GM23338 (cell line): ENCODE measurements around the gene PTK6. TPM values are rescaled to one million over a fixed set of nuclear protein-coding genes. Genes with fewer than 3 reads are reported as not detected.
A peak's percentile ranks its signal among the peaks of the same experiment; 100 is the strongest.

Experiments
- ATAC-seq: fragments of 200-7000 bp; cut with Tn5 transposase; 3 replicates; pipeline ENCODE4 v1.9.1; 2020
- DNase-seq: peaks from one replicate; pipeline ENCODE4 v3.0.0-alpha.2; 2015; ENCODE audit warnings: low spot score
- H2AFZ ChIP-seq: fragments of 200-600 bp; sonication (generic); 2 replicates; pipeline ENCODE4 v1.8.0; 2016; ENCODE audit warnings: antibody characterized with exemption, mild to moderate bottlenecking, moderate library complexity
- H3F3A ChIP-seq: fragments of 200-600 bp; sonication (generic); replicated peaks from 2 replicates; pipeline ENCODE4 v1.8.0; 2017; ENCODE audit warnings: antibody characterized with exemption, mixed run types, low read depth
- H3K27ac ChIP-seq: fragments of 200-600 bp; sonication (generic); 2 replicates; pipeline ENCODE4 v1.6.1; 2016; ENCODE audit warnings: low read depth
- H3K27me3 ChIP-seq: fragments of 200-600 bp; sonication (generic); 2 replicates; pipeline ENCODE4 v1.8.0; 2016; ENCODE audit warnings: mild to moderate bottlenecking, mixed run types, moderate library complexity; ENCODE audit not compliant: insufficient read depth
- H3K36me3 ChIP-seq: fragments of 200-600 bp; sonication (generic); 2 replicates; pipeline ENCODE4 v1.8.0; 2016; ENCODE audit warnings: mild to moderate bottlenecking; ENCODE audit not compliant: insufficient read depth
- H3K4me1 ChIP-seq: fragments of 200-600 bp; sonication (generic); 2 replicates; pipeline ENCODE4 v1.8.0; 2016; ENCODE audit warnings: mild to moderate bottlenecking, moderate library complexity; ENCODE audit not compliant: insufficient read depth
- H3K4me2 ChIP-seq: fragments of 200-600 bp; sonication (generic); 2 replicates; pipeline ENCODE4 v1.7.1; 2017; ENCODE audit warnings: mixed run types
- H3K4me3 ChIP-seq: fragments of 200-600 bp; sonication (generic); 2 replicates; pipeline ENCODE4 v1.6.1; 2016; ENCODE audit warnings: mixed run types
- H3K79me2 ChIP-seq: fragments of 200-600 bp; sonication (generic); replicated peaks from 2 replicates; pipeline ENCODE4 v1.8.0; 2017; ENCODE audit warnings: mild to moderate bottlenecking; ENCODE audit not compliant: insufficient read depth
- H3K9me2 ChIP-seq: fragments of 200-600 bp; sonication (generic); 2 replicates; pipeline ENCODE4 v1.8.0; 2017; ENCODE audit not compliant: insufficient read depth
- H4K20me1 ChIP-seq: fragments of 200-600 bp; sonication (generic); replicated peaks from 2 replicates; pipeline ENCODE4 v1.8.0; 2017; ENCODE audit warnings: mild to moderate bottlenecking; ENCODE audit not compliant: insufficient read depth
- H3K27ac Mint-ChIP-seq: 2 replicates; pipeline ENCODE4 v1.8.0; 2020; ENCODE audit warnings: inconsistent platforms, mild to moderate bottlenecking, moderate library complexity, mixed read lengths
- H3K27me3 Mint-ChIP-seq: 3 replicates; pipeline ENCODE4 v1.8.0; 2022; ENCODE audit warnings: low read depth, mild to moderate bottlenecking, moderate library complexity, mixed read lengths, inconsistent platforms; ENCODE audit not compliant: insufficient read depth, poor library complexity
- H3K36me3 Mint-ChIP-seq: 3 replicates; pipeline ENCODE4 v1.8.0; 2021; ENCODE audit warnings: low read depth, mild to moderate bottlenecking, inconsistent platforms, moderate library complexity, mixed read lengths
- H3K4me1 Mint-ChIP-seq: 3 replicates; pipeline ENCODE4 v1.8.0; 2020; ENCODE audit warnings: mild to moderate bottlenecking, inconsistent platforms, mixed read lengths
- H3K4me3 Mint-ChIP-seq: 3 replicates; pipeline ENCODE4 v1.8.0; 2021; ENCODE audit warnings: moderate library complexity, mild to moderate bottlenecking, inconsistent platforms, mixed read lengths
- H3K9me3 Mint-ChIP-seq: 3 replicates; pipeline ENCODE4 v1.8.0; 2020; ENCODE audit warnings: moderate library complexity, mild to moderate bottlenecking, inconsistent platforms, mixed read lengths
- CREB1 ChIP-seq: fragments of 250-450 bp; sonication (Bioruptor Pico); IDR thresholded peaks from 2 replicates; pipeline ENCODE4 v1.5.0; 2020; ENCODE audit warnings: low read depth, mild to moderate bottlenecking, moderate library complexity
- POLR2AphosphoS5 ChIP-seq: IDR thresholded peaks from 2 replicates; pipeline ENCODE4 v1.6.1; 2016; ENCODE audit warnings: antibody characterized with exemption, low read depth
- STAT1 ChIP-seq: IDR thresholded peaks from one replicate; pipeline ENCODE4 v1.6.1; 2016; ENCODE audit warnings: antibody characterized with exemption; ENCODE audit not compliant: unreplicated experiment
- polyA plus RNA-seq: library from polyadenylated mRNA; unstranded; fragments of >200 nt; fragmentation: Nextera tagmentation; extraction: Ambion mirVana; gene quantifications from 2 replicates; pipeline ENCODE4 v1.2.1, GENCODE V29; 2016
- total RNA-seq: library from RNA; depleted of rRNA; stranded (reverse); fragments of >200 nt; shearing (Covaris generic); gene quantifications from 2 replicates; pipeline ENCODE4 v1.2.3, GENCODE V29; 2014
- TF ChIP-seq, protein P1 (sequence below): IDR thresholded peaks from 2 replicates; pipeline ENCODE4 v1.6.1; 2016; ENCODE audit warnings: antibody characterized with exemption
- TF ChIP-seq, protein P2 (sequence below): fragments of 250-450 bp; sonication (Bioruptor Pico); IDR thresholded peaks from 2 replicates; pipeline ENCODE4 v1.5.0; 2020; ENCODE audit warnings: mild to moderate bottlenecking, moderate library complexity
- TF ChIP-seq, protein P3 (sequence below), 2 experiments: fragments of 200-600 bp in 1 of 2; sonication (generic) in 1 of 2; conservative IDR thresholded peaks; 2 replicates each; pipeline versions ENCODE4 v1.5.1 to v1.6.1; 2016 to 2017; ENCODE audit warnings: antibody characterized with exemption in 2 of 2, low read depth in 2 of 2, mild to moderate bottlenecking in 2 of 2, moderate library complexity in 1 of 2
- TF ChIP-seq, protein P4 (sequence below): IDR thresholded peaks from one replicate; pipeline ENCODE4 v1.6.1; 2018; ENCODE audit warnings: antibody characterized with exemption; ENCODE audit not compliant: unreplicated experiment

Gene PTK6
- total and polyA plus RNA-seq, 2 experiments from 2014 or later: 0.28 TPM; not detected in 1

DNA sequence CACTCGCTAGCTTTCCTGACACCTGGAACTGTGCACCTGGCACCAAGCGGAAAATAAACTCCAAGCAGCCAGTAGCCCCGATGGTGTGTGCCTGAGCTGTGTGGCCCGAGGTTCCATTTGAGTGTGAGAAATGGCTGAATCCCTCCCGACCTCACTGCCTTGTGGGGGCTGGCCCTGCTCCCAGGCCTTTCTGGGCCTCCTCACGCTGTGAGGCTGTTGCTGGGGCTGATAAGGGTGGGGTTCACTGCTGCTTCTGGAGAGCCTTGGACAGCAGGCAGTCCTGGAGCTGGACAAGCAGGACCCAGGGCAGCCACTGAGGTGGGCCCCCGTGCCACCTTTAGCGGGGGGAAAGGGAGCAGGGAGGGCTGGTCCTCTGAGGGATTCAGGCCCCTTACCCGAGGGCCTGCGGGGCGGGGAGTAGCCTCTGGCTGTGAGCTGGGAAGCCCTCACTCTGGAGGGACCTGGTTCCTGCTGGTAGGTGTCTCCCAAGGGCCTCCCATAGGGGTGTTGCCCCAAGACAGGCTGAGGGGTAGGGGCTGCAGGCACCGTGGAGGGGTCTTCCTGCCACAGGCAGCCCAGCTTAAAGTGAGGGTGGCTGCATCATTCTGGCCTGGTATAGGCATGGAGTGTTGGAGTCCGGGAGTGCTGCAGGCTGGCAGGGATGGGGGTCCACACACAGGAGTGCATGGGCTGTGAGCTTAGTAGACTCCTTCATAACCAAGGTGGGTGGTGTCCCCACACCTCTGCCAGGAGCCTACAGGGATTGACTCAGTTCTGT lies 14.9 kb downstream of the PTK6 start:
- DNase-seq: no peak
- ATAC-seq: no peak
- H3K4me1 ChIP-seq: peaks cover 12% of the 10 kb centered on the region; the same call in 1 of the 2 replicates
- peaks cover 4% of the 10 kb centered on the region; the same call in 1 of the 2 replicates for H3K79me2 ChIP-seq
- H3K4me1 Mint-ChIP-seq: peaks cover 14% of the 10 kb centered on the region
- H3K4me2 ChIP-seq: peak overlapping the region; percentile 66
- H2AFZ ChIP-seq: no peak overlapping the region
- peaks cover 24% of the 10 kb centered on the region for H3K27me3 Mint-ChIP-seq
- peaks cover 28% of the 10 kb centered on the region for H3K9me3 Mint-ChIP-seq
- no peaks in the 10 kb centered on the region for H3K27me3 ChIP-seq
- no peaks in the 10 kb centered on the region for H3K36me3 ChIP-seq
- H3K36me3 Mint-ChIP-seq: peaks cover 38% of the 10 kb centered on the region
- H3F3A ChIP-seq: peaks cover 13% of the 10 kb centered on the region; the same call in 1 of the 2 replicates
- H3K27ac Mint-ChIP-seq: no peak overlapping the region
- H4K20me1 ChIP-seq: peaks cover 2% of the 10 kb centered on the region; the same call in 1 of the 2 replicates
- 0 out of 2 replicates have a peak overlapping the region, but pooled peaks have one; percentile 35 for H3K4me3 ChIP-seq
- TF ChIP-seq POLR2AphosphoS5 (no peak), STAT1 (no peak), CREB1 (CRISPR knock-in tag) (no peak)
- TF ChIP-seq, protein P1, sequence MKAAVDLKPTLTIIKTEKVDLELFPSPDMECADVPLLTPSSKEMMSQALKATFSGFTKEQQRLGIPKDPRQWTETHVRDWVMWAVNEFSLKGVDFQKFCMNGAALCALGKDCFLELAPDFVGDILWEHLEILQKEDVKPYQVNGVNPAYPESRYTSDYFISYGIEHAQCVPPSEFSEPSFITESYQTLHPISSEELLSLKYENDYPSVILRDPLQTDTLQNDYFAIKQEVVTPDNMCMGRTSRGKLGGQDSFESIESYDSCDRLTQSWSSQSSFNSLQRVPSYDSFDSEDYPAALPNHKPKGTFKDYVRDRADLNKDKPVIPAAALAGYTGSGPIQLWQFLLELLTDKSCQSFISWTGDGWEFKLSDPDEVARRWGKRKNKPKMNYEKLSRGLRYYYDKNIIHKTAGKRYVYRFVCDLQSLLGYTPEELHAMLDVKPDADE: no peak
- TF ChIP-seq, protein P2, sequence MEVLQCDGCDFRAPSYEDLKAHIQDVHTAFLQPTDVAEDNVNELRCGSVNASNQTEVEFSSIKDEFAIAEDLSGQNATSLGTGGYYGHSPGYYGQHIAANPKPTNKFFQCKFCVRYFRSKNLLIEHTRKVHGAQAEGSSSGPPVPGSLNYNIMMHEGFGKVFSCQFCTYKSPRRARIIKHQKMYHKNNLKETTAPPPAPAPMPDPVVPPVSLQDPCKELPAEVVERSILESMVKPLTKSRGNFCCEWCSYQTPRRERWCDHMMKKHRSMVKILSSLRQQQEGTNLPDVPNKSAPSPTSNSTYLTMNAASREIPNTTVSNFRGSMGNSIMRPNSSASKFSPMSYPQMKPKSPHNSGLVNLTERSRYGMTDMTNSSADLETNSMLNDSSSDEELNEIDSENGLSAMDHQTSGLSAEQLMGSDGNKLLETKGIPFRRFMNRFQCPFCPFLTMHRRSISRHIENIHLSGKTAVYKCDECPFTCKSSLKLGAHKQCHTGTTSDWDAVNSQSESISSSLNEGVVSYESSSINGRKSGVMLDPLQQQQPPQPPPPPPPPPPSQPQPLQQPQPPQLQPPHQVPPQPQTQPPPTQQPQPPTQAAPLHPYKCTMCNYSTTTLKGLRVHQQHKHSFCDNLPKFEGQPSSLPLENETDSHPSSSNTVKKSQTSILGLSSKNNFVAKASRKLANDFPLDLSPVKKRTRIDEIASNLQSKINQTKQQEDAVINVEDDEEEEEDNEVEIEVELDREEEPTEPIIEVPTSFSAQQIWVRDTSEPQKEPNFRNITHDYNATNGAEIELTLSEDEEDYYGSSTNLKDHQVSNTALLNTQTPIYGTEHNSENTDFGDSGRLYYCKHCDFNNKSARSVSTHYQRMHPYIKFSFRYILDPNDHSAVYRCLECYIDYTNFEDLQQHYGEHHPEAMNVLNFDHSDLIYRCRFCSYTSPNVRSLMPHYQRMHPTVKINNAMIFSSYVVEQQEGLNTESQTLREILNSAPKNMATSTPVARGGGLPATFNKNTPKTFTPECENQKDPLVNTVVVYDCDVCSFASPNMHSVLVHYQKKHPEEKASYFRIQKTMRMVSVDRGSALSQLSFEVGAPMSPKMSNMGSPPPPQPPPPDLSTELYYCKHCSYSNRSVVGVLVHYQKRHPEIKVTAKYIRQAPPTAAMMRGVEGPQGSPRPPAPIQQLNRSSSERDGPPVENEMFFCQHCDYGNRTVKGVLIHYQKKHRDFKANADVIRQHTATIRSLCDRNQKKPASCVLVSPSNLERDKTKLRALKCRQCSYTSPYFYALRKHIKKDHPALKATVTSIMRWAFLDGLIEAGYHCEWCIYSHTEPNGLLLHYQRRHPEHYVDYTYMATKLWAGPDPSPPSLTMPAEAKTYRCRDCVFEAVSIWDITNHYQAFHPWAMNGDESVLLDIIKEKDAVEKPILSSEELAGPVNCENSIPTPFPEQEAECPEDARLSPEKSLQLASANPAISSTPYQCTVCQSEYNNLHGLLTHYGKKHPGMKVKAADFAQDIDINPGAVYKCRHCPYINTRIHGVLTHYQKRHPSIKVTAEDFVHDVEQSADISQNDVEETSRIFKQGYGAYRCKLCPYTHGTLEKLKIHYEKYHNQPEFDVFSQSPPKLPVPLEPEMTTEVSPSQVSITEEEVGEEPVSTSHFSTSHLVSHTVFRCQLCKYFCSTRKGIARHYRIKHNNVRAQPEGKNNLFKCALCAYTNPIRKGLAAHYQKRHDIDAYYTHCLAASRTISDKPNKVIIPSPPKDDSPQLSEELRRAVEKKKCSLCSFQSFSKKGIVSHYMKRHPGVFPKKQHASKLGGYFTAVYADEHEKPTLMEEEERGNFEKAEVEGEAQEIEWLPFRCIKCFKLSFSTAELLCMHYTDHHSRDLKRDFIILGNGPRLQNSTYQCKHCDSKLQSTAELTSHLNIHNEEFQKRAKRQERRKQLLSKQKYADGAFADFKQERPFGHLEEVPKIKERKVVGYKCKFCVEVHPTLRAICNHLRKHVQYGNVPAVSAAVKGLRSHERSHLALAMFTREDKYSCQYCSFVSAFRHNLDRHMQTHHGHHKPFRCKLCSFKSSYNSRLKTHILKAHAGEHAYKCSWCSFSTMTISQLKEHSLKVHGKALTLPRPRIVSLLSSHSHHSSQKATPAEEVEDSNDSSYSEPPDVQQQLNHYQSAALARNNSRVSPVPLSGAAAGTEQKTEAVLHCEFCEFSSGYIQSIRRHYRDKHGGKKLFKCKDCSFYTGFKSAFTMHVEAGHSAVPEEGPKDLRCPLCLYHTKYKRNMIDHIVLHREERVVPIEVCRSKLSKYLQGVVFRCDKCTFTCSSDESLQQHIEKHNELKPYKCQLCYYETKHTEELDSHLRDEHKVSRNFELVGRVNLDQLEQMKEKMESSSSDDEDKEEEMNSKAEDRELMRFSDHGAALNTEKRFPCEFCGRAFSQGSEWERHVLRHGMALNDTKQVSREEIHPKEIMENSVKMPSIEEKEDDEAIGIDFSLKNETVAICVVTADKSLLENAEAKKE (CRISPR knock-in tag): no peak
- TF ChIP-seq, protein P3, sequence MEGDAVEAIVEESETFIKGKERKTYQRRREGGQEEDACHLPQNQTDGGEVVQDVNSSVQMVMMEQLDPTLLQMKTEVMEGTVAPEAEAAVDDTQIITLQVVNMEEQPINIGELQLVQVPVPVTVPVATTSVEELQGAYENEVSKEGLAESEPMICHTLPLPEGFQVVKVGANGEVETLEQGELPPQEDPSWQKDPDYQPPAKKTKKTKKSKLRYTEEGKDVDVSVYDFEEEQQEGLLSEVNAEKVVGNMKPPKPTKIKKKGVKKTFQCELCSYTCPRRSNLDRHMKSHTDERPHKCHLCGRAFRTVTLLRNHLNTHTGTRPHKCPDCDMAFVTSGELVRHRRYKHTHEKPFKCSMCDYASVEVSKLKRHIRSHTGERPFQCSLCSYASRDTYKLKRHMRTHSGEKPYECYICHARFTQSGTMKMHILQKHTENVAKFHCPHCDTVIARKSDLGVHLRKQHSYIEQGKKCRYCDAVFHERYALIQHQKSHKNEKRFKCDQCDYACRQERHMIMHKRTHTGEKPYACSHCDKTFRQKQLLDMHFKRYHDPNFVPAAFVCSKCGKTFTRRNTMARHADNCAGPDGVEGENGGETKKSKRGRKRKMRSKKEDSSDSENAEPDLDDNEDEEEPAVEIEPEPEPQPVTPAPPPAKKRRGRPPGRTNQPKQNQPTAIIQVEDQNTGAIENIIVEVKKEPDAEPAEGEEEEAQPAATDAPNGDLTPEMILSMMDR (conservative IDR thresholded peaks at IDR 0.05; ENCODE audit: low read depth in 2 of 2): no peak
- TF ChIP-seq, protein P4, sequence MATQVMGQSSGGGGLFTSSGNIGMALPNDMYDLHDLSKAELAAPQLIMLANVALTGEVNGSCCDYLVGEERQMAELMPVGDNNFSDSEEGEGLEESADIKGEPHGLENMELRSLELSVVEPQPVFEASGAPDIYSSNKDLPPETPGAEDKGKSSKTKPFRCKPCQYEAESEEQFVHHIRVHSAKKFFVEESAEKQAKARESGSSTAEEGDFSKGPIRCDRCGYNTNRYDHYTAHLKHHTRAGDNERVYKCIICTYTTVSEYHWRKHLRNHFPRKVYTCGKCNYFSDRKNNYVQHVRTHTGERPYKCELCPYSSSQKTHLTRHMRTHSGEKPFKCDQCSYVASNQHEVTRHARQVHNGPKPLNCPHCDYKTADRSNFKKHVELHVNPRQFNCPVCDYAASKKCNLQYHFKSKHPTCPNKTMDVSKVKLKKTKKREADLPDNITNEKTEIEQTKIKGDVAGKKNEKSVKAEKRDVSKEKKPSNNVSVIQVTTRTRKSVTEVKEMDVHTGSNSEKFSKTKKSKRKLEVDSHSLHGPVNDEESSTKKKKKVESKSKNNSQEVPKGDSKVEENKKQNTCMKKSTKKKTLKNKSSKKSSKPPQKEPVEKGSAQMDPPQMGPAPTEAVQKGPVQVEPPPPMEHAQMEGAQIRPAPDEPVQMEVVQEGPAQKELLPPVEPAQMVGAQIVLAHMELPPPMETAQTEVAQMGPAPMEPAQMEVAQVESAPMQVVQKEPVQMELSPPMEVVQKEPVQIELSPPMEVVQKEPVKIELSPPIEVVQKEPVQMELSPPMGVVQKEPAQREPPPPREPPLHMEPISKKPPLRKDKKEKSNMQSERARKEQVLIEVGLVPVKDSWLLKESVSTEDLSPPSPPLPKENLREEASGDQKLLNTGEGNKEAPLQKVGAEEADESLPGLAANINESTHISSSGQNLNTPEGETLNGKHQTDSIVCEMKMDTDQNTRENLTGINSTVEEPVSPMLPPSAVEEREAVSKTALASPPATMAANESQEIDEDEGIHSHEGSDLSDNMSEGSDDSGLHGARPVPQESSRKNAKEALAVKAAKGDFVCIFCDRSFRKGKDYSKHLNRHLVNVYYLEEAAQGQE: no peak
- H3K4me3 Mint-ChIP-seq: peak overlapping the region; percentile 89
- no peaks in the 10 kb centered on the region for H3K9me2 ChIP-seq
- no peak overlapping the region for H3K27ac ChIP-seq
